Tibial nerve (tissue), 4 donors: ENCODE measurements around the gene DYRK2. TPM values are rescaled to one million over a fixed set of nuclear protein-coding genes. Genes with fewer than 3 reads are reported as not detected.

Source experiments
- DNase-seq, 2 donors: peaks; one replicate each; pipeline ENCODE4 v3.0.0-alpha.2; 2019; ENCODE audit warnings: low spot score in 2 of 2
- H3K27ac ChIP-seq, 4 donors: fragments of 200-600 bp; sonication (generic) in 3 of 4; one replicate each; pipeline ENCODE4 v1.5.1; 2017 to 2019; ENCODE audit warnings: mild to moderate bottlenecking in 1 of 4
- H3K27me3 ChIP-seq, 2 donors: fragments of 200-600 bp; sonication (generic) in 1 of 2; one replicate each; pipeline versions ENCODE4 v1.5.1 to v1.6.0; 2017 to 2019
- H3K36me3 ChIP-seq, 3 donors: fragments of 200-600 bp; sonication (generic); one replicate each; pipeline ENCODE4 v1.5.1; 2018 to 2019
- H3K4me1 ChIP-seq, 4 donors: fragments of 200-600 bp; sonication (generic) in 3 of 4; one replicate each; pipeline ENCODE4 v1.5.1; 2017 to 2019
- H3K4me3 ChIP-seq, 4 donors: fragments of 200-600 bp; sonication (generic) in 3 of 4; one replicate each; pipeline ENCODE4 v1.5.1; 2017 to 2019; ENCODE audit warnings: mild to moderate bottlenecking in 1 of 4, moderate library complexity in 1 of 4
- H3K9me3 ChIP-seq, 4 donors: fragments of 200-600 bp; sonication (generic) in 3 of 4; one replicate each; pipeline ENCODE4 v1.5.1; 2017 to 2019
- CTCF ChIP-seq, 5 experiments: fragments of 200-600 bp in 3 of 5; fragments of 450-650 bp in 2 of 5; sonication (generic) in 3 of 5; IDR thresholded peaks; one replicate each; pipeline ENCODE4 v1.5.1; 2016 to 2019; ENCODE audit warnings: antibody characterized with exemption in 5 of 5, mild to moderate bottlenecking in 3 of 5, moderate library complexity in 2 of 5
- EP300 ChIP-seq, 2 donors: sonication (generic); formaldehyde crosslinking; IDR thresholded peaks; one replicate each; pipeline ENCODE4 v1.6.1; 2017; ENCODE audit warnings: antibody characterized with exemption in 2 of 2, mild to moderate bottlenecking in 1 of 2
- POLR2A ChIP-seq, 2 donors: fragments of 450-650 bp; IDR thresholded peaks; one replicate each; pipeline ENCODE4 v1.6.1; 2017; ENCODE audit warnings: antibody characterized with exemption in 2 of 2, mild to moderate bottlenecking in 2 of 2, moderate library complexity in 2 of 2
- WGBS, 2 donors: methylation state at CpG; one replicate each; pipeline ENCODE4 v1.1.5; 2018; 5-methylcytosine and 5-hydroxymethylcytosine counted together
- total RNA-seq, 4 donors: library from RNA; depleted of rRNA; stranded (reverse); fragments of >200 nt; gene quantifications; one replicate each; pipeline ENCODE4 v1.1.0, GENCODE V29; 2016

Gene DYRK2
- total RNA-seq, 4 donors from 2014 or later: 9.6 to 21.6 (median 19.2) TPM

DNA sequence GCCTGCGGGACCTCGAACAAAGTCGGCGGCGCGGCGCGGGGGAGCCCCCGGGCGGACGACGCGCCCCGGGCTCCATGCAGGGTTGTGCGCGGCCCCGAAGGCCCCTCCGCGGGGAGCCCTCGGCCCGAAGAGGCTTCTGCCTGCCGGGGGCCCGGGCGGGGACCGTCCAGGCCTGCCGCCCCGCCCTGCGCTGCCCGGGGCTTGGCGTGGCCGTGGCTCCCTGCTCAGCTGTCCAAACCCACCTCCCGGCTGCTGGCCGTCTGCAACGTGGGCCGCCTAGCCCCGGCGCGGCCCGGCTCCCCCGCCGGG lies 670 bp downstream of the DYRK2 start:
- no peaks in the 10 kb centered on the region for H3K36me3 ChIP-seq
- peak overlapping the region; percentile 65 to 97 (median 96) for H3K27ac ChIP-seq
- DNase-seq: no peak
- H3K4me3 ChIP-seq: peak overlapping the region; percentile 71 to 99 (median 92)
- H3K4me1 ChIP-seq: peaks cover 0 to 47% (median 17%) of the 10 kb centered on the region in 4 donors
- WGBS, 2 donors: 2% methylated on average over 20 of the region's 41 CpGs; no CpG with 5 or more reads in 1 of the 2 donors
- no peaks in the 10 kb centered on the region for H3K27me3 ChIP-seq
- TF ChIP-seq EP300 (IDR thresholded peaks at IDR 0.05) (no peak), POLR2A (IDR thresholded peaks at IDR 0.05) (no peak), CTCF (IDR thresholded peaks at IDR 0.05) (no peak)
- no peaks in the 10 kb centered on the region for H3K9me3 ChIP-seq

DNA sequence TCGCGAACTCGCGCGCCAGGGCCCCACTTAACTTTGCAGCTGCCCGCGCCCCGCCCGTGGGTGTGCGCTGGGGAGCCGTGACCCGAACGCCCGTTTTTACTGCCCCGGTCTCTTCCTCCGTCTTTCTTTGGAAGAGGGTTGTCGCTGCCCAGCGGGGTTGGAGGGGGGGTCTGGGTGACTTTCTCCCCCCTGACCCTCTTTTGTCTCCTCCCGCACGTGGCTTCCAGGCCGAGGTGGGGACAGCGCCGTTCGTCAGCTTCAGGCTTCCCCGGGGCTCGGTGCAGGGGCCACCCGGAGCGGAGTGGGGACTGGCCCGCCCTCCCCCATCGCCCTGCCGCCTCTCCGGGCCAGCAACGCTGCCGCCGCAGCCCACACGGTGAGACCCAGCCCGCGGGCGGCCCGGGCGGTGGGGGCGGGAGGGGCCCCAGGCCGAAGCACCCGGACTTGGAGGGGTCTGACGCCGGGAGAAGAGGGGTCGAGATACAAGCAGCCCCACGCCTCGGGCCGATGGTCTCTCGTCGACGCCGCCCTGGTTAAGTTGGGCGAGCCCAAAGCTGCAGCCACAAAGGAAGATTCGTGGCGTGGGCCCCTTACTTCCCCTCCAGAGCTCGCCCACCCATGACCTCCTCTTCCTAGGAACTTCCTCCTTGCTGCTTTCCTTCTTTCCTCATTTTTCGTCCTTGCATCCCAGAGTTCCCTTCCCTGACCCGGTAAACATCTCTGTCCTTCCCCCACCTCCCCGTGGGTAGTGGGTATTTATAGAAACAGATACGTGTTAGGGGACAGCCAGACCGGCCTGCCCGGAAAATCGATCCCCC lies 1.2 kb downstream of the DYRK2 start:
- Histone ChIP-seq H3K4me3 (peak overlapping the region; percentile 71 to 99 (median 92)), H3K27ac (peak overlapping the region; percentile 65 to 97 (median 96)), H3K9me3 (no peaks in the 10 kb centered on the region), H3K36me3 (no peaks in the 10 kb centered on the region), H3K4me1 (peaks cover 0 to 53% (median 17%) of the 10 kb centered on the region in 4 donors), H3K27me3 (no peaks in the 10 kb centered on the region)
- TF ChIP-seq POLR2A (IDR thresholded peaks at IDR 0.05) (peak in 1 of 2 donors; percentile 8), CTCF (IDR thresholded peaks at IDR 0.05) (no peak), EP300 (IDR thresholded peaks at IDR 0.05) (peak in 1 of 2 donors; percentile 10)
- DNase-seq: peak in 1 of 2 donors; percentile 15
- WGBS, 2 donors: 1% methylated on average over 31 to 33 of the region's 65 CpGs

DNA sequence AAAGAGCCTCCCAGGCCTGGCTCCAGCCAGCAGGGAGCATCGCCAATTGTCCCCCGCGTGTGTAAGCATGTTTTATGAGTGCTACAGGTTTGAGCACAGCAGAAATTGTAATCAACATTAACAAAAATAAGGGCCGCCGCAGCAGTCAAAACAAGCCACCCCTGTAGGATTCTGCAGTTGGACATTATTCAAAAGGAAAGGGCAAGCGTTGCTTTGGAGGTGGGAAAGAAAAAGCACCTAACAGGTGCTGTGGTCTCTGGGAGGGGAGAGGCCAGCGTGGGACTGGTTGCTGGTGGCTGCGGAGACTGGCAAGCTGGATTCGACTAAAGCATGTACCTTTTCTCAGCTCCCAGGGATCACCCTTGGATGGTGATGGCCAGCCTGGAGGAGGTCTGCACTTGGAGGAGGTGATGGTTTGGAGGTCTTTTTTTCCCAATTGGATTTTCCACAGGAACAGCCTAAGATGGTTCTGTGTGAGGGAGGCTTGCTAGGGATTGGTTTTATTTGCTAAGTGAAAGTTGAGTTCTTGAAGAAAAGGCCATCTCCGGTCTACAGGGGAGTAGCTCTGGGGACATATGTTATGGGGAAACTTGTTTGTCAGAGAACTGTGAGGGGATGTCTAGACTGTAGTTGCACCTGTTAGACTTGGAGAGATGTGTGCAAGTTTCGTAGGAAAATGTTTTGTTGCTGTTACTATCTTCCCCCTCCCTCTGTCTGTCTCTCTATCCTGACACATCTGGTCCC lies 2.0 kb downstream of the DYRK2 start:
- Histone ChIP-seq H3K27me3 (no peaks in the 10 kb centered on the region), H3K36me3 (no peaks in the 10 kb centered on the region), H3K4me1 (peaks cover 0 to 61% (median 17%) of the 10 kb centered on the region in 4 donors), H3K9me3 (no peaks in the 10 kb centered on the region), H3K4me3 (peak overlapping the region; percentile 71 to 99 (median 92)), H3K27ac (peak overlapping the region; percentile 65 to 97 (median 96))
- no peak for DNase-seq
- TF ChIP-seq EP300 (IDR thresholded peaks at IDR 0.05) (no peak), POLR2A (IDR thresholded peaks at IDR 0.05) (no peak), CTCF (IDR thresholded peaks at IDR 0.05) (no peak)
- WGBS, 2 donors: 24 to 27% methylated on average over 11 of the region's 11 CpGs

GRCh38 chr12:67651132-67651695 lies 2.7 kb downstream of the DYRK2 start:
- DNase-seq: no peak
- Histone ChIP-seq H3K27me3 (no peaks in the 10 kb centered on the region), H3K4me3 (peak overlapping the region in 3 of 4 donors; percentile 71 to 99 (median 94)), H3K36me3 (no peaks in the 10 kb centered on the region), H3K27ac (peak overlapping the region in 3 of 4 donors; percentile 94 to 97 (median 97)), H3K4me1 (peaks cover 0 to 65% (median 17%) of the 10 kb centered on the region in 4 donors), H3K9me3 (no peaks in the 10 kb centered on the region)
- WGBS, 2 donors: 24 to 27% methylated on average over 5 of the region's 5 CpGs
- TF ChIP-seq POLR2A (IDR thresholded peaks at IDR 0.05) (no peak), CTCF (IDR thresholded peaks at IDR 0.05) (peak in 4 of 5 experiments; percentile 7 to 35 (median 12)), EP300 (IDR thresholded peaks at IDR 0.05) (no peak)
